HG03575 (cell line): ENCODE measurements around the gene EPB41L4B.

ENCODE experiments used
- ATAC-seq: cut with Tn5 transposase; IDR thresholded peaks from one replicate; pipeline ENCODE4 v1.9.1; 2021; ENCODE audit not compliant: unreplicated experiment, insufficient number of reproducible peaks, low FRiP score; ENCODE audit errors: extremely low read depth

The EPB41L4B gene

GRCh38 chr9:109276469-109277440 lies 44.1 kb downstream of the EPB41L4B start:
- no peak for ATAC-seq

- ATAC-seq: no peak
Observed at GRCh38 chr9:109274884-109275730, 45.8 kb downstream of the EPB41L4B start.

- ATAC-seq: no peak
Observed at GRCh38 chr9:109273869-109274268, 47.0 kb downstream of the EPB41L4B start.

GRCh38 chr9:109272745-109273144 lies 48.1 kb downstream of the EPB41L4B start:
- ATAC-seq: no peak

- ATAC-seq: no peak
Observed at GRCh38 chr9:109272045-109272444, 48.8 kb downstream of the EPB41L4B start.

- no peak for ATAC-seq
Observed at GRCh38 chr9:109270971-109271925, 49.6 kb downstream of the EPB41L4B start.

GRCh38 chr9:109270441-109270840 lies 50.4 kb downstream of the EPB41L4B start:
- ATAC-seq: no peak

GRCh38 chr9:109269839-109270238 lies 51.0 kb downstream of the EPB41L4B start:
- ATAC-seq: no peak

GRCh38 chr9:109269081-109269480 lies 51.8 kb downstream of the EPB41L4B start:
- ATAC-seq: no peak

- no peak for ATAC-seq
Observed at GRCh38 chr9:109267555-109267954, 53.3 kb downstream of the EPB41L4B start.

- no peak for ATAC-seq
Observed at GRCh38 chr9:109264877-109265587, 55.8 kb downstream of the EPB41L4B start.

GRCh38 chr9:109263358-109263757 lies 57.5 kb downstream of the EPB41L4B start:
- no peak for ATAC-seq

GRCh38 chr9:109258481-109259302 lies 62.2 kb downstream of the EPB41L4B start:
- no peak for ATAC-seq

GRCh38 chr9:109256336-109256735 lies 64.5 kb downstream of the EPB41L4B start:
- no peak for ATAC-seq

GRCh38 chr9:109255394-109255793 lies 65.5 kb downstream of the EPB41L4B start:
- ATAC-seq: no peak

GRCh38 chr9:109254317-109254716 lies 66.5 kb downstream of the EPB41L4B start:
- ATAC-seq: no peak

- ATAC-seq: no peak
Observed at GRCh38 chr9:109253637-109254284, 67.1 kb downstream of the EPB41L4B start.
